NCI-H2029 (cell line): Measurements from ENCODE around the gene IGSF3.
"Not testable (repeated sequence)": the region's sequence is repeated elsewhere in the genome, so short reads cannot be mapped to it uniquely, and the experiment has no call there.

Experiments
- DNase-seq: peaks from one replicate; lab custom pipeline; 2025; lab: John Stamatoyannopoulos, UW

IGSF3 gene

GRCh38 chr1:116573431-116574095, 94.0 kb downstream of the IGSF3 start:
- no peak for DNase-seq

GRCh38 chr1:116572771-116573430, 94.6 kb downstream of the IGSF3 start:
- no peak for DNase-seq

GRCh38 chr1:116572099-116572498, 95.4 kb downstream of the IGSF3 start:
- DNase-seq, result no peak

- no peak for DNase-seq
These were observed 96.2 kb downstream of the IGSF3 start for GRCh38 chr1:116571215-116571919.

GRCh38 chr1:116570358-116571214, 96.9 kb downstream of the IGSF3 start, which contains the start of gene CD58:
CD58 (minus strand) TSS chr1:116571026; CDS start chr1:116570972, 54 bp downstream.
- peak; percentile 47 for DNase-seq

GRCh38 chr1:116569776-116570357, 97.7 kb downstream of the IGSF3 start:
- peak; percentile 23 for DNase-seq

GRCh38 chr1:116569381-116569670, 98.2 kb downstream of the IGSF3 start:
- DNase-seq, result no peak

- no peak for DNase-seq
These were observed 98.7 kb downstream of the IGSF3 start for GRCh38 chr1:116568662-116569380.

- DNase-seq, result no peak
These were observed 99.5 kb downstream of the IGSF3 start for GRCh38 chr1:116567790-116568661.

- DNase-seq, result no peak
These were observed 102.3 kb downstream of the IGSF3 start for GRCh38 chr1:116565222-116565621.

GRCh38 chr1:116564426-116564825, 103.1 kb downstream of the IGSF3 start:
- no peak for DNase-seq

GRCh38 chr1:116562465-116562864, 105.1 kb downstream of the IGSF3 start:
- not testable (repeated sequence) for DNase-seq

- DNase-seq, result no peak
These were observed 106.0 kb downstream of the IGSF3 start for GRCh38 chr1:116561563-116561962.

GRCh38 chr1:116560704-116561490, 106.6 kb downstream of the IGSF3 start:
- no peak for DNase-seq

- DNase-seq, result no peak
These were observed 108.2 kb downstream of the IGSF3 start for GRCh38 chr1:116559304-116559761.

- no peak for DNase-seq
These were observed 109.0 kb downstream of the IGSF3 start for GRCh38 chr1:116558571-116558970.

GRCh38 chr1:116558140-116558549, 109.4 kb downstream of the IGSF3 start:
- DNase-seq, result no peak

- DNase-seq, result no peak
These were observed 110.1 kb downstream of the IGSF3 start for GRCh38 chr1:116557323-116557878.
